Fibroblast of lung (primary cell): ENCODE measurements around the gene PPP4C. TPM values are rescaled to one million over a fixed set of nuclear protein-coding genes. Genes with fewer than 3 reads are reported as not detected.
A peak's percentile ranks its signal among the peaks of the same experiment; 100 is the strongest.

Source experiments
- DNase-seq, 2 donors: peaks; one replicate each; pipeline versions ENCODE4 v3.0.0 to v3.0.0-alpha.2; 2010; ENCODE audit warnings: low read depth in 2 of 2
- H2AFZ ChIP-seq: 2 replicates; pipeline ENCODE4 v1.5.1; 2012; ENCODE audit warnings: low read length, control low read depth, inconsistent platforms
- H3K27ac ChIP-seq: 2 replicates; pipeline ENCODE4 v1.5.1; 2011; ENCODE audit warnings: low read length, control low read depth; ENCODE audit not compliant: insufficient read depth
- H3K27me3 ChIP-seq: 2 replicates; pipeline ENCODE4 v1.5.1; 2011; ENCODE audit warnings: mild to moderate bottlenecking, low read length; ENCODE audit not compliant: control insufficient read depth, insufficient read depth
- H3K36me3 ChIP-seq: 2 replicates; pipeline ENCODE4 v1.5.1; 2011; ENCODE audit warnings: low read length; ENCODE audit not compliant: control insufficient read depth, insufficient read depth
- H3K4me1 ChIP-seq: 2 replicates; pipeline ENCODE4 v1.5.1; 2011; ENCODE audit warnings: low read length; ENCODE audit not compliant: control insufficient read depth, insufficient read depth; ENCODE audit errors: extremely low read depth
- H3K4me2 ChIP-seq: 2 replicates; pipeline ENCODE4 v1.5.1; 2011; ENCODE audit warnings: low read length, control low read depth; ENCODE audit not compliant: insufficient read depth; ENCODE audit errors: extremely low read depth
- H3K4me3 ChIP-seq, 4 experiments: fragments of 200-600 bp in 1 of 4; sonication (generic) in 1 of 4; replicated peaks in 1 of 4; 2 replicates each; pipeline ENCODE4 v1.5.1; 2011 to 2016; ENCODE audit warnings: low read length in 4 of 4, low read depth in 3 of 4, mild to moderate bottlenecking in 3 of 4, control low read depth in 2 of 4, inconsistent platforms in 1 of 4, mixed read lengths in 1 of 4; ENCODE audit not compliant: insufficient read depth in 1 of 4; ENCODE audit errors: control extremely low read depth in 1 of 4
- H3K79me2 ChIP-seq: 2 replicates; pipeline ENCODE4 v1.5.1; 2012; ENCODE audit warnings: mild to moderate bottlenecking, low read length, inconsistent platforms; ENCODE audit not compliant: control insufficient read depth, insufficient read depth
- H3K9ac ChIP-seq: 2 replicates; pipeline ENCODE4 v1.5.1; 2011; ENCODE audit warnings: mild to moderate bottlenecking, low read length, control low read depth; ENCODE audit not compliant: insufficient read depth
- H3K9me3 ChIP-seq: 2 replicates; pipeline ENCODE4 v1.5.1; 2012; ENCODE audit warnings: low read depth, low read length; ENCODE audit not compliant: control insufficient read depth, insufficient read depth
- H4K20me1 ChIP-seq: 2 replicates; pipeline ENCODE4 v1.5.1; 2011; ENCODE audit warnings: low read length; ENCODE audit not compliant: control insufficient read depth, insufficient read depth; ENCODE audit errors: extremely low read depth
- EZH2 ChIP-seq: IDR thresholded peaks from 2 replicates; pipeline ENCODE4 v1.5.1; 2012; ENCODE audit warnings: low read length, control low read depth, mild to moderate bottlenecking; ENCODE audit errors: missing control alignments
- polyA plus RNA-seq, 2 donors: library from polyadenylated mRNA; depleted of rRNA in 1 of 2; stranded (reverse) in 1 of 2; unstranded in 1 of 2; fragments of >200 nt; gene quantifications; 2 replicates each; pipeline ENCODE4 v1.2.1, GENCODE V29; 2011 to 2012; ENCODE audit warnings: missing spikeins in 1 of 2
- total RNA-seq: library from RNA; depleted of rRNA; stranded (reverse); fragments of >200 nt; gene quantifications from 2 replicates; pipeline ENCODE4 v1.2.1, GENCODE V29; 2014
- TF ChIP-seq, protein P1 (sequence below), 2 donors: IDR thresholded peaks in 1 of 2; conservative IDR thresholded peaks in 1 of 2; 1 replicate in 1 of 2; 2 replicates in 1 of 2; pipeline ENCODE4 v1.5.1; 2011 to 2012; ENCODE audit warnings: low read length in 2 of 2, control low read depth in 1 of 2, inconsistent platforms in 1 of 2, low read depth in 1 of 2, mild to moderate bottlenecking in 1 of 2

PPP4C gene
- total and polyA plus RNA-seq, 2 donors (not counting 1 experiment from before 2014, with no cell fraction given): 116 to 147 TPM

DNA sequence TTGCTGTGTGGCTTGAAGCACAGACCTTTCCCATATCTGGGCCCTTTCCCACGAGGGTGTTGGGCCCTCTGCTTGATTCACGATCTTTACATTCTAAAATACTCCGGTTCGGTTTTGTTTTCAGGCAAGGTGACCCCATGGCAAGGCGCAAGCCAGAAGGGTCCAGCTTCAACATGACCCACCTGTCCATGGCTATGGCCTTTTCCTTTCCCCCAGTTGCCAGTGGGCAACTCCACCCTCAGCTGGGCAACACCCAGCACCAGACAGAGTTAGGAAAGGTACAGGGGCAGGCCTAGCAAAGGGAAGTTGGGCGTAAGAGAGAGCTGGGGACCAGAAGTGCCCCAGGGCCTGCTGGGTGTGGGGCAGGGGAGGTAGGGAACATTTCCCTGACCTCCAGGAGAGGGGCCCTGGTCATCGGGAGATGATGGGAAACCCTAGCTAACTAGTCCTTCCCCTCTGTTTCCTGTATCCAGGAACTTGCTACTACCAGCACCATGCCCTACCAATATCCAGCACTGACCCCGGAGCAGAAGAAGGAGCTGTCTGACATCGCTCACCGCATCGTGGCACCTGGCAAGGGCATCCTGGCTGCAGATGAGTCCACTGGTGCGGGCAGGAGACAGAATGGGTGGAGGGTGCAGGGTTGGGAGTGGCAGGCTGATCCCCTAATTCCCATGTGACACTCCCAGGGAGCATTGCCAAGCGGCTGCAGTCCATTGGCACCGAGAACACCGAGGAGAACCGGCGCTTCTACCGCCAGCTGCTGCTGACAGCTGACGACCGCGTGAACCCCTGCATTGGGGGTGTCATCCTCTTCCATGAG is 8.8 kb upstream of the PPP4C start:
- DNase-seq: no peak
- Histone ChIP-seq H3K9ac (peak overlapping the region; percentile 98), H2AFZ (no peak overlapping the region), H3K4me2 (peak overlapping the region; percentile 90), H3K27ac (peak overlapping the region; percentile 99), H4K20me1 (no peaks in the 10 kb centered on the region), H3K27me3 (no peaks in the 10 kb centered on the region), H3K4me1 (peaks cover 34% of the 10 kb centered on the region), H3K4me3 (peak overlapping the region; percentile 80 to 97 (median 92)), H3K9me3 (no peaks in the 10 kb centered on the region), H3K36me3 (peaks cover 36% of the 10 kb centered on the region), H3K79me2 (peaks cover 50% of the 10 kb centered on the region)
- TF ChIP-seq EZH2: no peak
- TF ChIP-seq, protein P1, sequence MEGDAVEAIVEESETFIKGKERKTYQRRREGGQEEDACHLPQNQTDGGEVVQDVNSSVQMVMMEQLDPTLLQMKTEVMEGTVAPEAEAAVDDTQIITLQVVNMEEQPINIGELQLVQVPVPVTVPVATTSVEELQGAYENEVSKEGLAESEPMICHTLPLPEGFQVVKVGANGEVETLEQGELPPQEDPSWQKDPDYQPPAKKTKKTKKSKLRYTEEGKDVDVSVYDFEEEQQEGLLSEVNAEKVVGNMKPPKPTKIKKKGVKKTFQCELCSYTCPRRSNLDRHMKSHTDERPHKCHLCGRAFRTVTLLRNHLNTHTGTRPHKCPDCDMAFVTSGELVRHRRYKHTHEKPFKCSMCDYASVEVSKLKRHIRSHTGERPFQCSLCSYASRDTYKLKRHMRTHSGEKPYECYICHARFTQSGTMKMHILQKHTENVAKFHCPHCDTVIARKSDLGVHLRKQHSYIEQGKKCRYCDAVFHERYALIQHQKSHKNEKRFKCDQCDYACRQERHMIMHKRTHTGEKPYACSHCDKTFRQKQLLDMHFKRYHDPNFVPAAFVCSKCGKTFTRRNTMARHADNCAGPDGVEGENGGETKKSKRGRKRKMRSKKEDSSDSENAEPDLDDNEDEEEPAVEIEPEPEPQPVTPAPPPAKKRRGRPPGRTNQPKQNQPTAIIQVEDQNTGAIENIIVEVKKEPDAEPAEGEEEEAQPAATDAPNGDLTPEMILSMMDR (conservative IDR thresholded peaks at IDR 0.05 in 1 of 2, IDR thresholded peaks at IDR 0.05 in 1 of 2; ENCODE audit: low read depth in 1 of 2, low read length in 2 of 2): no peak

DNA sequence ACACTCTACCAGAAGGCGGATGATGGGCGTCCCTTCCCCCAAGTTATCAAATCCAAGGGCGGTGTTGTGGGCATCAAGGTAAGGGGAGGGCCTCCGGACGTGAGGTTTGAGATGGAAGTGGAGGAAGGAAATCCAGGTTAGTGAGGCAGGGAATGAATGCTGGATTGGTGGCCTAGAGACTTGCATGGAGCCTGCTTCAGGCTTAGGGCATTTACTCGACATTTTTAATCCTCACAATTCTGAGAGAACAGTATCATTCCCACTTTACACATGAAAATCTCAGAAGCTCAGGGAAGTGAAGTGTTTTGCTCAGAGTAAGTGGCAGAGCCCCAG is 8.2 kb upstream of the PPP4C start:
- Histone ChIP-seq H3K9me3 (no peaks in the 10 kb centered on the region), H3K4me1 (peaks cover 34% of the 10 kb centered on the region), H4K20me1 (no peaks in the 10 kb centered on the region), H3K4me3 (peak overlapping the region; percentile 80 to 97 (median 92)), H3K79me2 (peaks cover 50% of the 10 kb centered on the region), H3K27me3 (no peaks in the 10 kb centered on the region), H3K4me2 (peak overlapping the region; percentile 90), H2AFZ (no peak overlapping the region), H3K27ac (peak overlapping the region; percentile 99), H3K9ac (peak overlapping the region; percentile 4), H3K36me3 (peaks cover 36% of the 10 kb centered on the region)
- no peak for TF ChIP-seq EZH2
- TF ChIP-seq, protein P1 (conservative IDR thresholded peaks at IDR 0.05 in 1 of 2, IDR thresholded peaks at IDR 0.05 in 1 of 2; ENCODE audit: low read depth in 1 of 2, low read length in 2 of 2): no peak
- no peak for DNase-seq

DNA sequence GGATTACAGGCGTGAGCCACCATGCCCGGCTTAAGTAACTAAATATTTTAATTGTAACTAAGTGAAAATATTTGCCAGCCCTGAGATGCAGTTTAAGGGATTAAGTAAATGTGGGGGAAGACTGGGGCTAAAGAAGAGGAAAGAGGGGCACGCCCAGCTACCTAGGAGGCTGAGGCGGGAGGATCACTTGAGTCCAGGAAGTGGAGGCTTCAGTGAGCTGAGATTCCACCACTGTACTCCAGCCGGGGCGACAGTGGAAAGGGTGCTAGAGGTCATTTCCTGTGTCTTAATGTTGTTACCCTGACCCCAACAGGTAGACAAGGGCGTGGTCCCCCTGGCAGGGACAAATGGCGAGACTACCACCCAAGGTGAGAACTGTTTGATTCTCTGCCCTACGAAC is 7.5 kb upstream of the PPP4C start:
- TF ChIP-seq EZH2: no peak
- TF ChIP-seq, protein P1 (conservative IDR thresholded peaks at IDR 0.05 in 1 of 2, IDR thresholded peaks at IDR 0.05 in 1 of 2; ENCODE audit: low read depth in 1 of 2, low read length in 2 of 2): no peak
- Histone ChIP-seq H3K27ac (peak overlapping the region; percentile 17), H3K9me3 (no peaks in the 10 kb centered on the region), H4K20me1 (no peaks in the 10 kb centered on the region), H3K27me3 (no peaks in the 10 kb centered on the region), H3K4me2 (peak overlapping the region; percentile 70), H2AFZ (no peak overlapping the region), H3K79me2 (peaks cover 50% of the 10 kb centered on the region), H3K36me3 (peaks cover 36% of the 10 kb centered on the region), H3K9ac (no peak overlapping the region), H3K4me1 (peaks cover 34% of the 10 kb centered on the region), H3K4me3 (peak overlapping the region in 1 of 4 experiments; percentile 0)
- no peak for DNase-seq
